K562 (cell line): ENCODE results near the gene KRTAP3-2. TPM values are rescaled to one million over a fixed set of nuclear protein-coding genes. Genes with fewer than 3 reads are reported as not detected.

Experiments used
- ATAC-seq: fragments of 200-7000 bp; cut with Tn5 transposase; 3 replicates; pipeline ENCODE4 v1.9.1; 2020; ENCODE audit warnings: moderate library complexity
- BruUV-seq: library from RNA; stranded (reverse); fragments of 400-500 nt; replicated peaks from 2 replicates; lab custom pipeline; 2021; lab: Mats Ljungman, UMichigan
- CTCF ChIA-PET: fragments of 300-600 bp; formaldehyde crosslinking; extraction: SDS; loops from one replicate; lab custom pipeline; 2021; ENCODE audit warnings: low intra/inter-chr PET ratio; lab: Yijun Ruan, JAX
- POLR2A ChIA-PET: fragments of 300-600, 350-650 bp; sonication (Branson Sonifier 250); formaldehyde crosslinking; extraction: SDS; loops from one replicate; lab custom pipeline; 2021; ENCODE audit warnings: antibody characterized with exemption, inconsistent platforms; lab: Yijun Ruan, JAX
- DNase-seq, 4 experiments: peaks; one replicate each; pipeline versions ENCODE4 v3.0.0 to v3.0.0-alpha.2; 2011 to 2018; ENCODE audit warnings: low spot score in 3 of 4, mixed read lengths in 3 of 4; ENCODE audit errors: extremely low read depth in 1 of 4
- FAIRE-seq: peaks from 2 replicates; lab custom pipeline; 2011; peaks lifted over from hg19 to GRCh38; lab: Jason Lieb, UNC
- H2AFZ ChIP-seq: 2 replicates; pipeline ENCODE4 v1.6.0; 2011; ENCODE audit warnings: low read depth, low read length, control low read depth, inconsistent platforms
- H3K27ac ChIP-seq: fragments of 200-600 bp; 3 replicates; pipeline ENCODE4 v1.8.0; 2011; ENCODE audit warnings: low read depth, mild to moderate bottlenecking, control low read depth, inconsistent platforms, low read length, moderate library complexity, mixed read lengths; ENCODE audit errors: extremely low read depth
- H3K27me3 ChIP-seq, 2 experiments: fragments of 300-600 bp in 1 of 2; 2 replicates in 1 of 2; 3 replicates in 1 of 2; pipeline versions ENCODE4 v1.6.0 to v1.8.0; 2011; ENCODE audit warnings: inconsistent platforms in 2 of 2, low read length in 2 of 2, mild to moderate bottlenecking in 1 of 2, mixed read lengths in 1 of 2, moderate library complexity in 1 of 2; ENCODE audit not compliant: control insufficient read depth in 2 of 2, insufficient read depth in 2 of 2
- H3K36me3 ChIP-seq: fragments of 300-600 bp; 3 replicates; pipeline ENCODE4 v1.8.0; 2011; ENCODE audit warnings: mild to moderate bottlenecking, low read length, inconsistent platforms; ENCODE audit not compliant: control insufficient read depth, insufficient read depth
- H3K4me1 ChIP-seq, 2 experiments: fragments of 200-600 bp in 1 of 2; replicated peaks in 1 of 2; 2 replicates in 1 of 2; 3 replicates in 1 of 2; pipeline versions ENCODE4 v1.5.1 to v1.8.0; 2011; ENCODE audit warnings: inconsistent platforms in 2 of 2, low read length in 2 of 2, mild to moderate bottlenecking in 1 of 2, mixed read lengths in 1 of 2, moderate library complexity in 1 of 2; ENCODE audit not compliant: control insufficient read depth in 2 of 2, insufficient read depth in 2 of 2
- H3K4me2 ChIP-seq: 2 replicates; pipeline ENCODE4 v1.6.1; 2011; ENCODE audit warnings: low read length, control low read depth, inconsistent platforms, mixed read lengths; ENCODE audit not compliant: insufficient read depth
- H3K4me3 ChIP-seq: fragments of 200-600 bp; sonication (generic), shearing (Covaris generic); 2 replicates; pipeline ENCODE4 v1.5.1; 2016; ENCODE audit warnings: control low read depth, inconsistent platforms
- H3K79me2 ChIP-seq: fragments of 200-600 bp; 3 replicates; pipeline ENCODE4 v1.8.0; 2011; ENCODE audit warnings: low read length, inconsistent platforms; ENCODE audit not compliant: control insufficient read depth, insufficient read depth
- H3K9ac ChIP-seq, 2 experiments: 2 replicates each; pipeline versions ENCODE4 v1.6.0 to v1.6.1; 2011; ENCODE audit warnings: low read depth in 2 of 2, low read length in 2 of 2, control low read depth in 1 of 2, inconsistent platforms in 1 of 2, mild to moderate bottlenecking in 1 of 2, mixed read lengths in 1 of 2; ENCODE audit not compliant: insufficient read depth in 1 of 2
- H3K9me1 ChIP-seq: one replicate; pipeline ENCODE4 v1.6.0; 2011; ENCODE audit warnings: inconsistent platforms, mild to moderate bottlenecking, low read length, moderate library complexity; ENCODE audit not compliant: control insufficient read depth, insufficient read depth
- H3K9me3 ChIP-seq: replicated peaks from 2 replicates; pipeline ENCODE4 v1.5.1; 2011; ENCODE audit warnings: low read depth, low read length, inconsistent platforms; ENCODE audit not compliant: control insufficient read depth, insufficient read depth
- H4K20me1 ChIP-seq: replicated peaks from 2 replicates; pipeline ENCODE4 v1.6.1; 2011; ENCODE audit warnings: low read length, inconsistent platforms, mixed read lengths; ENCODE audit not compliant: control insufficient read depth, insufficient read depth
- CHAMP1 ChIP-seq: fragments of 450-650 bp; IDR thresholded peaks from 2 replicates; pipeline ENCODE4 v1.6.1; 2016; ENCODE audit warnings: mild to moderate bottlenecking
- CREB3L1 ChIP-seq: fragments of 450-650 bp; IDR thresholded peaks from 2 replicates; pipeline ENCODE4 v1.6.1; 2014; ENCODE audit warnings: low read depth, mild to moderate bottlenecking, moderate library complexity, borderline replicate concordance
- PTBP1 ChIP-seq: fragments of 200-400 bp; formaldehyde crosslinking; IDR thresholded peaks from 2 replicates; pipeline ENCODE4 v1.6.1; 2017; ENCODE audit warnings: low read depth, low read length
- SAFB2 ChIP-seq: fragments of 200-400 bp; formaldehyde crosslinking; IDR thresholded peaks from 2 replicates; pipeline ENCODE4 v1.6.1; 2018; ENCODE audit warnings: borderline replicate concordance, low read length, low read depth, moderate library complexity; ENCODE audit not compliant: severe bottlenecking
- ZNF316 ChIP-seq: fragments of 450-650 bp; IDR thresholded peaks from 2 replicates; pipeline ENCODE4 v1.6.1; 2016
- WGBS: fragments of 100-300 bp; shearing (Covaris generic); methylation state at CpG from one replicate; pipeline ENCODE4 v1.1.6; 2016; ENCODE audit warnings: low coverage, mixed read lengths; ENCODE audit not compliant: insufficient coverage; ENCODE audit errors: missing lambda C conversion rate; 5-methylcytosine and 5-hydroxymethylcytosine counted together
- in situ Hi-C: fragments of 300-500 bp; cut with MboI; formaldehyde crosslinking; loops from 4 replicates; pipeline ENCODE4 v1.15.0; 2018; ENCODE audit warnings: inconsistent platforms, mixed read lengths
- intact Hi-C: fragments of 100-400 bp; cut with micrococcal nuclease; formaldehyde crosslinking; loops from 2 replicates; pipeline ENCODE4 v1.14.2; 2022
- polyA plus RNA-seq, 8 experiments: library from polyadenylated mRNA; depleted of rRNA in 4 of 8; stranded (reverse) in 5 of 8; unstranded in 3 of 8; fragments of >200 nt; fragmentation: Nextera tagmentation in 2 of 8; fragmentation: Illumina TruSeq in 1 of 8; extraction: Ambion mirVana in 2 of 8; extraction: Trizol in 1 of 8; gene quantifications; 2 replicates each; pipeline versions ENCODE4 v1.2.1 to v1.2.3, GENCODE V29; 2011 to 2014; ENCODE audit warnings: inconsistent platforms in 1 of 8, missing spikeins in 1 of 8
- total RNA-seq, 7 experiments: library from RNA; depleted of rRNA in 6 of 7; stranded (reverse); fragments of >200 nt in 6 of 7; fragmentation: Illumina TruSeq in 2 of 7; extraction: Trizol in 2 of 7; gene quantifications; 2 replicates each; pipeline versions ENCODE4 v1.2.1 to v1.2.3, GENCODE V29; 2011 to 2021; ENCODE audit warnings: low replicate concordance in 1 of 7

Gene KRTAP3-2
- total and polyA plus RNA-seq, 9 of the 15 experiments (the other 6 are each of a cell fraction or from before 2014, with no cell fraction given) = not detected

GRCh38 chr17:41004397-41004796, 4.7 kb upstream of the KRTAP3-2 start (continued):
- TF ChIP-seq CHAMP1 = no peak
- TF ChIP-seq SAFB2 = no peak
- TF ChIP-seq, all 486 proteins: peak for 0

DNA sequence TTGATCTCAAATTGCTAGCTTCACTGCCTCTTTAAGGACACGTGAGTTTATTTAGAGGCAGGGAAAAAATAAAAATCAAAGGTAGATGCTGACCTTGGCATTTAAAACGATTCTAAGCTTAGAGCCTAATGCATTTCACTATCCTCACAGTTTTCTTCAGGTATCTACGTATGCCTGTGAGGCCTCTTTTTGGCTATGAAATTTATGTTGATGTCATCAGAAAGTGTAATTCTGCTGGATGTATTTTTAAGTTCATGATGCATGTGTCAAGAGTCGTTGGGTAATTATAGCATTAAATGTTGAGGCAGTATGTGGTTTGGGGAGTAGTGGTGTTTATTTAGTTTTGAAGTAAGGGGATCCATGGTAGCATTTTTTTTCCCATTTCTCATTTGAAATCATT, 4.2 kb upstream of the KRTAP3-2 start:
- peak; percentile 52; the same call in 1 of the 2 replicates for TF ChIP-seq ZNF316
- no peak for TF ChIP-seq CREB3L1
- TF ChIP-seq PTBP1 = no peak
- intact Hi-C loops = no loop called here
- in situ Hi-C loops = no loop called here
- ATAC-seq = no peak
- Histone ChIP-seq H4K20me1 (no peaks in the 10 kb centered on the region), H2AFZ (no peak overlapping the region), H3K27ac (no peak overlapping the region), H3K27me3 (peaks cover 0 to 14% of the 10 kb centered on the region in 2 experiments; a peak in 3 of 5 replicates), H3K9me3 (no peaks in the 10 kb centered on the region), H3K9ac (no peak overlapping the region), H3K4me3 (no peak overlapping the region), H3K79me2 (no peaks in the 10 kb centered on the region), H3K4me2 (no peak overlapping the region), H3K9me1 (no peaks in the 10 kb centered on the region), H3K4me1 (no peaks in the 10 kb centered on the region; a peak in 1 of 5 replicates), H3K36me3 (no peaks in the 10 kb centered on the region)
- no peak for FAIRE-seq
- CTCF ChIA-PET = no interaction called here
- WGBS = 0% methylated on average over 4 of the region's 4 CpGs
- POLR2A ChIA-PET = no interaction called here
- DNase-seq = no peak
- no TSS peak for BruUV-seq
